ENCODE measurements around the gene PHF20.
"Not testable (repeated sequence)": the region's sequence is repeated elsewhere in the genome, so short reads cannot be mapped to it uniquely, and the experiment has no call there.

Gene PHF20

DNA sequence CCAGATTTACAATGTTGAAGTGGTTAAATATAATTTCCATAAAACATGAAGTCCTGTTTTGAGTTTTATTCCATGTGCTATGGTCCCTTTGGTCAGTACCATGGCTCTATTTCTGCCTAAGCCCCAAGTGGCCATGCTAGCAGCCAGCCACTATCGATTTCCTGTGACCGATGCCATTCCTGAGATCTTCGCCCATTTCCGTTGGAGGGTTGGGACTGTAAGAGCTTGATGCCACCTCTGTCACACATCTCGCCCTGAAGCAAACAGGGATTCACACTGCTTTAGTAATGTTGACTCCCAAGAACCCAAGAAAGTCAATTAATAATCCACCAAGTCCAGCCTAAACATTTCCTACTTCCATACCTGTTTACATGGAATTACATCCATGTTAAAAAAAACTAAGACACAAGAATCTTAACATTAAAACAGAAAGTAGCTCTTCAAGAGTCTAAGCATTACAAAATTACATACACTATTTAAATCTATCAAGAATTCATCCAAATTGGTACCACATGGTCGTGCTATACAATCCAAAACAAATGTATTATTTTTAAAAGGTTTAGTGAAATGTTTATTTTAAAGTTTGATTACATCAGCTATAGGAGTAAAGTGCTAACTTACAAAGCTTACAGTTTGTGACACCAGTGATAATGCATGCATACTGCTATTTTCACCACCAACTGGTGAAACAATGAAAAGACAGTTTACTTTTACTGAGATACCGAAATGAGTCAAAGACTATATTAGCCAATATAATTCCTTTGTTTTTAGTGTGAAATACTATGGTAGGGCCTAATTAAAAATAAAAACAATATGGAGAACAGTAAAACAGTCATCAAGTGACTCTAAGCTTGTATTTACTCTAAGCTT is 32.3 kb upstream of the PHF20 start:
- DNase-seq (ENCODE audit: low spot score) = peak; percentile 40

DNA sequence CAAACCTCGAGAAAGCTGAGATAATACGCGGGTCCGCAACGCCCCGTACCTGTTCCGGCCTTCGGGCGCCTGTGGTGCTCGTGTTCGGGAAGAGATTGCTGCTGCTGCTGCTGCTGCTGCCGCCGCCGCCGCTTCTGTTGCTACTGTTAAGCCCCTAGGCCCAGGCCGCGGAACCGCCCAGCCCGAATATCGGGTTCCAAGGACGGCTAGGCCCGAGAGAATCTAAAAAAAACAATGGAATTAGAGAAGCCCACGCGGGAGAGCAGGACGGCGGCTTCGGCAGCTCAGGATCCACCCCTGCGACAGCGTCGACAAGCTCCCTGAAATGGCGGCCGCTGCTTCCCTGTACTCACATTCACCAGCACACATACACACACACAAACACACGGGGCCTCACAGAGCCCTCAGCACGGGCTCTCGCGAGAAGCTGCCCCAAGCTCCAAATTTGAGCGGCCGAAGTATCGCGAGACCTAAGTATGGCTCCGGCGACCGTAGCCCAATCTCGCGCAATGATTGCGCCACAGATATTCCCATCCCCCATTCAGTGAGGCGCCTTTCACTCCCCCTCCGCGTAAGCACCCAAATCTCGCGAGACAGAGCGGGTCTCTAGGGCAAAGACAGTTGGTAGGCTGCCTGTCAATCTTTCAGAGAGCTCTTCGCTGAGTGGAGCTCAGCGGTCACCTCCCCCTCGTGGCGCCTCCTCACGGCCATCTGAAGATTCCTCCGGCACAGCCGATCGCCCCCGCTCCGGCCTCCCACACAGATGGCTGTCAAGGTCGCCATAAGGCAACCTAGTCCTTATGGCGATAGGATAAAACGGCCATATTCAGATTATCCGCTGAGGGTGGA is 29.7 kb upstream of the PHF20 start, which contains the start of gene RBM39:
Gene RBM39, minus strand, starts transcription at position 369 of the 849 bp plus-strand sequence. CDS start 1,386 bp downstream, outside the sequence.
- peak; percentile 100 for DNase-seq (ENCODE audit: low spot score)

DNA sequence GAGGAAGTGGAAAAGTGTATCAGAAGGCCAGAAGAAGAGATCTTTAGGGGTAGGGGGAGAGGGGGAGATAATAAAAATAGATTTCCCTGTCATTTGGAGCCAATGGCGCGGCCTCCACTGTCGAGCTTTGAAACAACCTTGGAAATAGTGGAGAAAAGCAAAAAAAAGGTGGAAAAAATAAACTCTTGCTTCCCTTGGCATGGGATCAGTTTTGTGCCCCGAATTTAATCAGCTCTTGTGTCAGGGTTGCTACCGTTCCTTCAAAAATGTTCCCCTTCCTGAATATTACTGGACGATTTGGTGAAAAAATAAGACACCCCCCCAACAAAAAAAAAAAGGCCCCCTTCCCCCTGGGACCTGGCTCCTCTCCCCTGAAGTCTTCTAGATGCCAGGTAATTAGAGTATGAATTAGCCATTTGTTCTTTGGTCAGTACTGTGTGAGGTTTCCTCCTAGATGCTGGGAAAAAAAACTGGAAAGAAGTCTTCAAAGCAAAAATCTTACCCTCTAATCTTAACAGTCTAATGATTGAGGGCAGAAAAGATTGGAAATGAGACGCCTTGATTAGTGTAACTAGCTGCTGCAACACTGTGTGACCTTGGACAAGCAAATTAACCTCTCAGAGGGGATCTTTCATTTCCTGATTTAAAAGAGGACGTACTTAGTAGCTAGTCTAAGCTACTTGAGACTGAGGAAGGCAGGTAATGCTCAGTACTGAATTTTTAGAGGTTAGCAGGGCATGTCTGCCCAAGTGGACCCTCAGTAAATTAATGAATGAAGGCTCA is 28.9 kb upstream of the PHF20 start:
- peak; percentile 28 for DNase-seq (ENCODE audit: low spot score)

DNA sequence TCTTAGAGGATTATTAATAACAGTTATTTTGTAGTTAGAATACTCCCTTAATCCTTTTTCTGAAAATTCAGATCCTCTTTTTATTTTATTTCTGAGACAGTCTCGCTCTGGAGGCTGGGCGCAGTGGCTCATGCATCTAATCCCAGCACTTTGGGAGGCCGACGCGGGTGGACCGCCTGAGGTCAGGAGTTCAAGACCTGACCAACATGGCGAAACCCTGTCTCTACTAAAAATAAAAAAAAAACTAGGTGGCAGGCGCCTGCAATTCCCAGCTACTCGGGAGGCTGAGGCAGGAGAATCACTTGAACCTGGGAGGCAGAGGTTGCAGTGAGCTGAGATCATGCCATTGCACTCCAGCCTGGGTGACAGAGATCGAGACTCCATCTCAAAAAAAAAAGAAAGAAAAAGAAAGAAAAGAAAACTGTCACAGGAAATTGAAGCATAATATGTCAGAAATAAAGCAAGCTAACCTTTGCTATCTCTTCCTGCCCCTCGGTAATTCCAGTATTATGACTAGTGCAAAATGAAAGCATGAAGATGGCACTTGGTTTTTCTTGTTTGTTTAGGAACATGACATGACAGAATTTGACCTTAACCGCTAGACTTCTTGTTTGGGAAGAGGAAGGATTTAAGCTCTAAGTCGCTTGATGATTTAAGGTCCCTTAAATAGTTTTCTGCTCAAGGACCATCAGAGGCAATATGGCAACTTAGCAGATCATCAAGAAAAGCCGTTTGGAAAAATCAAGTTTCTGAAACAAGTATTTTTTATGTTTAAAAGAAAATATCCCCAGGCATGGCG is 27.9 kb upstream of the PHF20 start:
- DNase-seq (ENCODE audit: low spot score) = no peak

DNA sequence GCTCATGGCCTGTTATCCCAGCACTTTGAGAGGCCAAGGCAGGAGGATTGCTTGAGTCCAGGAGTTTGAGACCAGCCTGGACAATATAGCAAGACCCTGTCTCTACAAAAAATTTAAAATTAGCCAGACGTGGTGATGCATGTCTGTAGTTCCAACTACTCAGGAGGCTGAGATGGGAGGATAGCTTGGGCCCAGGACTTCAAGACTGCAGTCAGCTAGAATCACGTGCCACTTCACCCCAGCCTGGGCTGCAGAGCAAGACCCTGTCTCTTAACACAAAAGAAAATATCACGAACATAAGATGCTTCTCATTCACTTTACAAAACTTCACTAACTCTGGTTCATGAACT is 27.3 kb upstream of the PHF20 start:
- not testable (repeated sequence) for DNase-seq (ENCODE audit: low spot score)

DNA sequence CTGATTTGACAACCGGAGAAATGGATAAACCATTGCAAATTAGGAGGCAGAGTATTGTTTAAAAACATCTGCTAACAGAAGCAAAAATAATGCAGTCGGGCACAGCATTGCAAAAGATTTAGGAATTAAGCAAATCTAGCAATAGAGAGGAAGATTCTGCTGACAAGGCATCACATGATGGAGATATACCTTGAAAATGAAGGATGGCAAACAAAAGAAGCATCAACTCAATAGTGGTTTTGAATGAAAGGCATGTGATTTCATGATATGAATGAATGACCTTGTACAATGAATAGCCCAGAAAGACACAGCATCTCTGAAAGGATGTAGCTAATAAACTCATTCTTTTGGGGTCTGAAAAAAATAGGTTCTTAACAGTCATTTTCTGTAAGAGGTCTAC is 21.2 kb upstream of the PHF20 start:
- no peak for DNase-seq (ENCODE audit: low spot score)

DNA sequence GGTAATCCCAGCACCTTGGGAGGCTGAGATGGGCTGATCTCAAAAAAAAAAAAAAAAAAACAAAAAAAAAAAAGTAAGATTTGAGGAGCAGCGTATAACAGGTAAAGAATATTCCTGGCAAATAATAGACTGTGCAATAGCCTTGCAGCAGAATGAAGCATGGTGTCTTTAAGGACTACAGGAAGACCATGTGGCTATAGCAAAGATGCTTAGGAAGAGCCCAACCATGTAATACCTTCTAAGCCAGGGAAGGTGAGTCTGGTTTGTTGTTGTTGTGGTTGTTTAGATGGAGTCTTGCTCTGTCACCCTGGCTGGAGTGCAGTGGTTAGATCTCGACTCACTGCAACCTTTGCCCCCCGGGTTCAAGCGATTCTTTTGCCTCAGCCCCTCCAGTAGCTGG is 15.4 kb upstream of the PHF20 start:
- DNase-seq (ENCODE audit: low spot score) = no peak

DNA sequence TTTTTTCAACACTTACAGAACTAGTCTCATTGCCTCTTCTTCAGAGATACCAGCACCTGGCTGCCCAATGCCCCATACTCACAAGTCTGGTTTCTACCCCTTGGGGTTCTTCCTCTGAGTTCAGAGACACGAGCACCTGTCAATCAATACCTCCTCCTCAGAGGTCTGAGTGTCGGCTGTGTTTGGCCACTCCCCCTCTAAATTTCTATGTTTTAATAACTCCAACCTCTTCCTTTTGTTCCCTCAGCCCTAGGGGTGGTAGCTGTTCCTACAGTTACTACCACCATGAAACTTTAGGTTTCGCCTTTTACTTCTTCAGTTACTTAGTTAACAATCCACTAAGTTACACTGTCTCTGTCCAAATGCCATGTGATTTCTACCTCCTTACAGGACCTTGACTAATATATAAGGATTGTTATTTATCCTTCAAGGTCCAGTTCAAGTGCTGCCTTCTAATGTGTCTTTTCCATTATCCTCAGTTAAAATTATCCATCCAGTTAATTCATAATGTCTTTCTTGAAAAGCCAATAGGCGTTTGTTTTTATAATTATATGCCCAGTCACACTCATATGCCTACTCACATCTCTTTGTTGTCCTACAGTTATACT is 14.6 kb upstream of the PHF20 start:
- no peak for DNase-seq (ENCODE audit: low spot score)

DNA sequence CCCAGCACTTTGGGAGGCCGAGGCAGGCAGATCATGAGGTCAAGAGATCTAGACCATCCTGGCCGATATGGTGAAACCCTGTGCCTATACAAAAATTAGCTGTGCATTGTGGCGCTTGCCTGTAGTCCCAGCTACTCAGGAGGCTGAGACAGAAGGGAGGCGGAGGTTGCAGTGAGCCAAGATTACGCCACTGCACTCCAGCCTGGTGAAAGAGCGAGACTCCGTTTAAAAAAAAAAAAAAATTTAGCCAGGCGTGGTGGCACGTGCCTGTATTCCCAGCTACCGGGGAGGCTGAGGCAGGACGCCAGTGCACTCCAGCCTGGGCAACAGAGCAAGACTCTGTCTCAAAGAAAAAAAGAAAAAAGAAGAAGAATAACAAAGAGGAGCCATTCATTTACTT is 10.3 kb upstream of the PHF20 start:
- not testable (repeated sequence) for DNase-seq (ENCODE audit: low spot score)

DNA sequence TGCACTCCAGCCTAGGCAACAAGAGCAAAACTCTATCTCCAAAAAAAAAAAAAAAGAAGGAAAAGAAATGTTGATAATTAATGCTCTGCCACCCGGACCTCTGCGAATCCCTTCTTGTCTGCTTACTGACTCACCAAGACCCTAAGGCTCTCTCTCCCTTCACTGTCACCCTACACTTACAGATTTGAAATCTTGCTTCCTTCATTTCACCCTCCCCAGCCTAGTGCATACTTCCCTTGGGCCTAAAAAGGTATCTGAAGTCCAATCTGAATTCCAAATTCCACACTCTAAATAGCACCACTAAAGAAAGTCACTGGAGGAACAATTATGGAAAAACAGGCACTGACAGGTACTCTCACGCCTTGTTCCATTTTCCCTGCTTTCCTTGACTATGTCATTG is 9.4 kb upstream of the PHF20 start:
- DNase-seq (ENCODE audit: low spot score) = no peak

DNA sequence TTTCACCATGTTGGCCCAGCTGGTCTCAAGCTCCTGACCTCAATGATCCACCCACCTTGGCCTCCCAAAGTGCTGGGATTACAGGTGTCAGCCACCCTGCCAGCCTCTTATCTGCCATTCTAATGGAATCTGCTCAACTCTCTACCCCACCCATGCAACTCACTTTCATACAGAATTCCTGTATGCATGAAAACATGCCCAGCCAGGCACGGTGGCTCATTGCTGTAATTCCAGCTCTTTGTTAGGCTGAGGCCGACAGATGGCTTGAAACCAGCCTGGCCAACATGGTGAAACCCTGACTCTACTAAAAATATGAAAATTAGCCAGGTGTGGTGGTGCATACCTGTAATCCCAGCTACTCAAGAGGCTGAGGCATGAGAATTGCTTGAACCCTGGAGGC is 6.9 kb upstream of the PHF20 start:
- not testable (repeated sequence) for DNase-seq (ENCODE audit: low spot score)

DNA sequence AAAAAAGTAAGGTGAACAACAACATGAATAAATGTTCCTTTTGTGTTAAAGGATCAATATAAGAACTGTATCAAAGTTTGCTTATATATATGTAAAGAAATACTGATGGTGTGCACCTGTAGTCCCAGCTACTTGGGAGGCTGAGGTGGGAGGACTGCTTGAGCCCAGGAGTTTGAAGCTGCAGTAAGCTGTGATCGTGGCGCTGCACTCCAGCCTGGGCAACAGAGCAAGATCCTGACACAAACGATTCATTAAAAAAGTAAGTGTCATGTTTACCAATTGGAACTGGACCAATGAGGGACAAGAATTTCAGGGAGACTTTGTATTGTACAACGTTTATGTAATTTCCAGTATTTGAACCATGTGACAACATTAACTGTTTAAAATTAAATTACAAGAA is 5.0 kb upstream of the PHF20 start:
- no peak for DNase-seq (ENCODE audit: low spot score)

DNA sequence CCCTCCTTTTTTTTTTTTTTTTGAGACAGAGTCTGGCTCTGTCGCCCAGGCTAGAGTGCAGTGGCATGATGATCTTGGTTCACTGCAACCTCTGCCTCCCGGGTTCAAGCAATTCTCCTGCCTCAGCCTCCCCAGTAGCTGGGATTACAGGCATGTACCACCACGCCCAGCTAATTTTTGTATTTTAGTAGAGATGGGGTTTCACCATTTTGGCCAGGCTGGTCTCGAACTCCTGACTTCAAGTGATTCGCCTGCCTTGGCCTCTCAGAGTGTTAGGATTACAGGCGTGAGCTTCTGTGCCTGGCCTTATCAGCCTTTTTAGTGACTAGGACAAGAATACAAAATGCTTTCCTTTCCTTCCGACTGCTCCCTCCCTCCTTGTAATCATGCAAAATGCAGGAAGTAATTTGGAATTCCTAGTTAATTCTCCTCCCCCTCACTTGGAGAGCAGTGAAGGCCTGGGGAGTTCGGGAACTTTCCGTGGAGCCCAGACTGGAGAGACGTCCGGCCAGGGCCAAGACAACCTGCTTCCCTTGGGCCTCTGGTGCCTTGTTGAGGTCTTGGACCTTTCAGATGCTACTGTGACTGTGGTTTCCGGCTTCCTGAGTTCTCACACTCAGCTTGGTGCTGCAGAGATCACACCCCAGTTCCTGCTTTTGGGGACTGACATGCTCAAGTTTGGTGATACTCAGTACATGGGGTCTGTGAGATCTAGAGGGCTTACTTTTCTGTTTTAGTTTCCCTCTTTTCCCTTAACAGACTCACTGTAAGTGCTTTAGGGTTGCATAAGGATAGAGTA is 3.9 kb upstream of the PHF20 start:
- DNase-seq (ENCODE audit: low spot score) = peak; percentile 78

DNA sequence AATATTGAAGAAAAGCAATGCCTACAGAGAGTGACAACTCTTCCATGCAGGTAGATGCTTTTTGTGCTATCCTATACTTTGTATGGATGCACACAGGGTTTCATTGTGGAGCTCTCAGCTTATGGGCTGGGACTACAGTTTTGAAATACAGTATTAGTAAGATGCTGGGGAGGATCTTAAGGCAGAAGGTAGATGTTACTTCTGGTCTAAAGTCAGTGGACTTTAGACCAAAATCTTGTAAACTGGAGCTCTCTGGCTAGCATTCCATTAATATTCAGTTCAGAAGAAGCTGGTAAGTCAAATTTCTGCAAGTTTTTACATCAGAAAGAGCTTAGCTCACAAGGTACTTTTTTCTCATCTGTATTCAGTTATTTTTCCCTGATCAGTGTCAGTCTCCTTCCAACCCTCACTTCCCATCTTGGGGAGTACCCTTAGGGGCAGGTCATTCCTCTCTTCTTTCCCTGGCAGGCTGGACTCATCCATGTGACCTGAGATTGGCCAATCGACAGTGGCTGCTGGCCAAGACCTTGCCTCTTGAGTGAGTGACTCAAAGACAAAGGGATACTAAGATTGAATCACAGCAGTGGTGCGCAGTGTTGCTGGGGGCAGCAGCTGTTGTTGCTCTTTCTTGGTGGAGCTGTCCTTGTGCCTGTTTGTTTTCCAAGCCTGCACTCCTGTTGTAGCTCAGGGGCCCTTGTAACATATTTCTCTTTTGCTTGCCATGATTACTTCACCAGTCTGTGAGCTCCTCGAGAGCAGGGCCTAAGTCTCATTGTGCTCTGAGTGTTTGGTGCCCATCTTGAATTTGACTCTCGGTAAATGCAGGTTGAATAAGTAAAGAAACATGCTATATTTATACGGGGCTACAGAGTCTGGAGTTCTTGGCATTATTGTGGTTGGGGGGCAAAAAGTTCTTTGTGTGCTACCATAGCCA is 2.8 kb upstream of the PHF20 start:
- peak; percentile 52 for DNase-seq (ENCODE audit: low spot score)

DNA sequence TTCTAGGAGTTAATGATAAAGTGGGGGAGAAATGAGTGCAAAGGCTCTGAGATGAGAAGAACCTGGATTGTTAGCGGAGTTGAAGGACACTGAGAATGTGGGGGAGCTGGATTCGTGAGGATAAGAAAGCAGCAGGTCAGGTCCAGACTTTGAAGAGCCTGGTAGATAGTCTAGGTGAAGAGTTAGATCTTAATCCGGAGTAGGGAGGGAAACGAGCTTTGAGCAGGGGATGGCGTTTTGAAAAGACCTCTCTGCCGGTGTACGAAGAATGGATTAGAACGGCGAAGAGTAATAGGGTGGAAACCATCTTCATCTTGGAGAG is 487 bp upstream of the PHF20 start:
- no peak for DNase-seq (ENCODE audit: low spot score)

DNA sequence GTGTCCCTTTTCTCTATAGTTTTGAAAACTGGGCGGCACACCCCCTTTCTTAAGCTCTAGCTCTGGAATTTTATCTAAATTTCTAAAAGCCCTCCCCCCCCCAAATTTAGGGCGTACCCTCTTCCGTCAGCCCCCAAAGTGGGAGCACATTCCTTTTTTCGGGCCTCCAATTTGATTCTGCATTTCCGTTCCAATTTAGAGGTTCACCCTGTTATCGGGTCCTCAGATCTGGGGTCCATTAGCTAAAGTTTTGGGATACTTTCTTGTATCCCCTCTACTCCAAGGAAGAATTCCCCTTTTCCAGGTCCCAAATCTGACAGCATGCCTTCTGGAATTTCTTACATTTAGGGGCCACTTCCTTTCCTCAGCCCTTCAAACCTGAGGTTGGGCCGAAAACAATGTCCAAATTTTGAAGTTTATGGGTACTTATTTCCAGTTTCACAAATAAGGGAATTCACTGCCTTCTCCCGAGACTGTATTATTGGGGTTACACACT is 796 bp downstream of the PHF20 start:
- DNase-seq (ENCODE audit: low spot score) = no peak

DNA sequence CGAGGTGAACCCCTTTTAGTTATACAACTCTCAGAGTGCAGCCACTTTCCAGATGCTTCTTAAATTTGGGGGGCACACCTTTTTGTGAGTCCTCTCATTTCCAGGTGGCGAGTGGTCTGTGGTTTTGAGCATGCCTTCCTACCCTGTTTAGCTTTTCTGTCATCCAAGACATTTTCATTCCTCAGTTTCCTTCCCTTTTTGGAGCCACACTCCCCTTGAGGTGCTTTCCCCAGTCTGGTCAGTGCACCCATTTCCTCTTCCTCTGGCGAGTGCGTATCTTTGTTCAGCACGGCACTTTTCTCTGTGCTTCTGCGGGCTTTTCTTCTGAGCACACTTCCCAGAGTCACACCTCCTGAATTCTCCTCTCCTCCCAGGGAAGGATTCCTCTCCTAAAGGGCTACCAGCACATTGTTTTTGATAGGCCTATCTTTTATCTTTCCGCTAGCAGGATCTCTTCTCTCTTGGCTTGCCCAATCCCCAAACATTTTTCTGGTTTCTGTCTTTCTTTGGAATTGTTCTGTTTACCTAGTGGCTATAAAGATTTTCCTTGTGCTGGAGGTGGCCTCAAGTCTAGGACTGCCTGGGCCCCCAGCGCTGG is 1.4 kb downstream of the PHF20 start:
- peak; percentile 43 for DNase-seq (ENCODE audit: low spot score)

DNA sequence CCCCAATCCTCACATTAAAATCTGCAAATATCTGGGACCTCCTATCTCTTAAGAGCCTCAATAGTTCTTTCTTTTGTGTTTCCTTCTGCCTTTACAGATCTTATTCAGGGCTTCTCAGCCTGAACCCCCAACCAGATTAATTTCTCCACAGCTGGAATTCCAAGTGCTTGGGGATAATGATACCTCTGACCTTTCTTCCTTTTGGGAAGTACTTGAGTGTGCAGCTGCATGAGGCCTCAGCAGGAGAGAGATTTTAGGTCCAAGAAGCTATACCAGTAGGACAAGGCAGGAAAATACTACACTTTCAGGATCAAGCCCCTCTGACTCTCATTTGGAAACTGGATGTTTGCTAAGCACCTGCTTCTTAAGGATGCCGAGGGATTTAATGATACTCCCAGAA is 2.6 kb downstream of the PHF20 start:
- no peak for DNase-seq (ENCODE audit: low spot score)
